NCI-H2196 treated with DMSO at 0.1 percent for 48 hours (cell line): ENCODE measurements around the gene NEURL4.

Experiments
- DNase-seq: peaks from one replicate; lab custom pipeline; 2025; ENCODE audit not compliant: unreplicated experiment; lab: John Stamatoyannopoulos, UW

NEURL4 gene

GRCh38 chr17:7304179-7304578, 25.0 kb downstream of the NEURL4 start:
- no peak for DNase-seq

DNA sequence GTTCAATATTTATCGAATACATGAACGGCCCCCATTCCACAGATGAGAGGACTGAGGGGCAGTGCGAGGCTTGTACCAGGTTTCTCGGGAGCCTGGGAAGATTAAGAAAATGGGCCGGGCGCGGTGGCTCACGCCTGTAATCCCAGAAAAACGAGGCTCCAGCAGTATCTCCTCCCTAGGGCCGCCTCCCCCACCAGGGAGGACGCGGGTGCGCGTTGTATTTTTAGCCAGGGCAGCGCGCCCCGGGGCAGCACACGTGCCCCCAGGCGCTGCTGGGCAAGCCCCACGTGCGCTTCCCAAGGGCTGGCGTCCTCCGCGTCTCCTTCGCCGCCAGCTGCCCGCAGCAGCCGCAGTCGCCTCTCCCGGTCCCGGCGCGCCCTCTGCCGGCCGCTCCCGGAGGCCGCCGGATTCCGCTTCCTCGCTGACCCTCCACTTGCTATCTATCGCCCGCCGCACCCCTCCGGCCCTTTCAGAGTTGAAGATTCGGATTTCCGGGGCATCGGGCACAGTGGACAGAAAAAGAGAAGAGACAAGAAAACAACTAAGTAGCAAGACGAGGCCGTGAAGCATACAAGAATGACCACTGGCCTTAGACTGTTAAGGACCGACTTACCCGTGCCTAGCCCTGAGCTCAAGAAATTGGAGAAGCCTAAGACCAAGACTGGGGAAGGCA, 32.8 kb downstream of the NEURL4 start:
- DNase-seq, result peak; percentile 40

- DNase-seq, result no peak
These were observed 33.6 kb downstream of the NEURL4 start for GRCh38 chr17:7295230-7296180.

DNA sequence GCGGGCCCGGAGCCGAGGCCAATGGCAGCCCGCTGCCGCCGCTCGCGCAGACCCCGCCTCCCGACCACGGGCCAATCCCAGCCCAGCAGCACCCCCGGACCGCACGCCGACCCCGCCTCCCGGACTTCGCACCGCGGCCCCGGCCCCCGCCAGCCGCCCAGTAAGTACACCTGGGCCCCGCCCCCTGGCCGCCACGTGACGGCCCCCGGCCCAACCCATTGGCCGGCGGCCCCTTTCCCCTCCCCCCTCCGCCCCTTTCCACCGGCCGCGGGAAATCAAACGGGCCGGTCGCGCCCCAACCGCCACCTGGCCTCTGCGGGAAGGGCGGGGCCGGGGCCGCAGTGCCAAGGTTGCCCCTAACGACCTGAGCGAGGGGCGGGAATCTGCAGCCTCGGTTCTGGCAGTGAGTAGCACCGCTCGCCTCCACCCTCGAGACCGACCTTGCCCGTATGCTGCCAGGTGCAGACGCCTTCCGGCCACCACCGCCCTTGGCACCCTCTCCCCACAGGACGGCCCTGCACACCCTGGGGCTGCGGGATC, 34.5 kb downstream of the NEURL4 start, which contains the start of gene YBX2:
YBX2 (minus strand) TSS at position 26 of the 540 bp plus-strand sequence. CDS start 139 bp downstream, outside the sequence.
- peak; percentile 93 for DNase-seq

DNA sequence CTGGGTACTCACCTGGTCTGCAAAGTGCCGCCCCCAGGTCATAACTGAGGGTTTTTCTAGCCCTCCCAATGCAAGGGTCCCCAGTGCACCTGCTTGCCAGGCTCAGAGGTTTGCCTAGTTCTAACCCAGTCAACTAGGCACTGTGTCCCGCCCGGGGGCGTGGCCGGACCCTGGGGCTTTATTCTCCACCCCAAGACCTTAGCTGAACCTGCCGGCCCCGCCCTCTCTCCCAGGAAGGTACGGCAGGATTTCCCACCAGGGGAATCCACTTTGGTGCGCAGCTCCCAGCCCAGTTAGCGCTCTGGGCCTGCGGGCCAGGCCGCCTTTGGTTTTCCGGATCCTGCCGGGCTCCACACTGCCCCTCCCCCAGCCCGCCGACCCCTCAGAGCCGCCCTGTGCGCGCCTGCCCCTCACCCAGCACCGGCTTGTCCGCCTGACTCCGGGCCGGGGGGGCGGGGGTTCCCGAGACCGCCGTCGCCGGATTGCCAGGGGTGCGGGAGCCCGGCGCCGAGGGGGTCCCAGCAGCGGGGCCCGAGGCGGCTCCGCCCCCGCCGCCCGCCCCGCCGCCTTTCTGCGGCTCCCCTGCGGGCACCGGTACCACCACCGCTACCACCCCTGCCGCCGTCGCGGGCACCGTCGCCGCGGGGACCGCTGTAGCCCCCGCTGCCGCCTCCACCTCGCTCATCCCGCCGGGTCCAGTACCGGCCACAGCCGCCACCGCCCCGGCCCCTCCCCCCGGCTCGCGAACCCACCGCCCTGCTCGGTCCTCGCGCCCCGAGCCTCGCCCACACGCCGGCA, 35.1 kb downstream of the NEURL4 start:
- DNase-seq, result peak; percentile 22

- DNase-seq, result no peak
These were observed 36.0 kb downstream of the NEURL4 start for GRCh38 chr17:7293159-7293558.

DNA sequence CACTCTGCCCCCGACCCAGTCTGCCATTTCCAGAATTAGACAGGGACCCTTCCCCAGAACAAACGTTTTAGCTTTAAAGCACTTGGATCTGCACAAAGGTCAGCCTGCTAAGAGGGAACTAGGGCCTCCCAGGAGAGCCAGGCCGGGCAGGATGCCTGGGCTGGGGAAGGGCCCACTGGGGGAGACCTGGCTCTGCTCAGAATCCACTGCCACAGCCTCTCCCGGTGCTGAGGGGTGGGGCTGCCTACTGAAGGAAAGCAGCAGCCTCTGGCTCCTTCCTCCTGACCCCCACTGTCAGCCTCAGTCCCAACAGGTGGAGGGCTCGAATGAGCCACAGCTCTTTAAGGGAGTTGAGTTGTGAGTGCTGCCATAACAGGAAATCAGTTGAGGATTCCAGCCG, 36.4 kb downstream of the NEURL4 start:
- no peak for DNase-seq

DNA sequence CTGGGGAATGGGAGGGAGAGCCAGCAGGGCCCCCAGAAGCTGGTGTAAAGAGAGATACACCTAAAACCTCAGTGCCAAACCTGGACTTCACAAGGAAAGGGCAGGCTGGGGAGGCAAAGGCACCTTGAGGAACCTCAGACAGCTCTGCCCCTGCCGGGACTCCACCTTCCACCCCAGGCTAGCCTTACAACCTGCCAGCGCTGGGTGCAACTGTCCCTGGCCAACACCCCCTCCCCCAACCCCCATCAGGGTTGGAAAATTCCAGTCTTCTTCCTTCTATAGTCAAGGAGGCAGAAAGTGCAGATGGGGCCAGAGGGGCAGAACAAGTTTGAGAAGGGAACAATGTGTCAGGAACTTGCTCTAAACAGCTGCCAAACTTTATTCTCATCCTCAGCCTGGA, 36.9 kb downstream of the NEURL4 start:
- DNase-seq, result no peak

DNA sequence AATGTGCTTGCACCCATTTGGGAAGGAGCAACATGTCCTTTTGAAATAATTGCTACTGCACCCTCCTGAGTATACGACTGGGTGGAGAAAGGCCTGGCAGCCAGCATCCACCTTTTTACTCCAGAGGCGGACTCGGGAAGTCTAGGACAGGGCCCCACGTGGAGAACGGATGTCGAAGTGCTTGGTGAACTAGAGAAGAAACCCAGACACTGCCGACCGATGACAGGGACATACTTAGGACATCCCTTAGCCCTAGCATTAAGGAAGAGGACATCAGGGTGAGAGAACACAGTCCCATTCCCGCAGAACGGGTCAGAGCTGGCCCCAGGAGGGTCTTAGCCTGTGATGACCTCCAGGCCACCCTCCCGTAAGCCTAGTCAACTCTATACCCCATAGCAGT, 38.5 kb downstream of the NEURL4 start:
- no peak for DNase-seq

DNA sequence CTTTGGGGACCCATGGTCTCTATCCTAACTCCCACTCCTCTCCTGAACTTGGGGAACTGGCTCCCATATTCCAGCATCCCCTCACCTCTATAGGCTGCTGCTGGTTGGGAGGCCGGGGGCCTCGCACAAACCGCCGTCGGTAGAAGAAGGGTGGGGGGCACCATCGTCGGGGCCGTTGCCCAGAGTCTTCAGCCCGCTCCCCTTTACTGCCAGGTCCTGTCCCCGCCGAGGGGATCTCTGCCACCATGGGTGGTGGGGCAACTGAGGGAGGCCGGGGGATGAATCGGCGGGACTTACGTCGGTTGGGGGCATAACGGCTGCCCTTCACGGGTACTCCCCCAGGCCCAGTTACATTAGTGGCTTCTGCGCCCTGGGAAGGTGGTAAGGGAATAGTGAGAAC, 39.0 kb downstream of the NEURL4 start:
- no peak for DNase-seq

GRCh38 chr17:7289256-7290032, 39.7 kb downstream of the NEURL4 start:
- no peak for DNase-seq

DNA sequence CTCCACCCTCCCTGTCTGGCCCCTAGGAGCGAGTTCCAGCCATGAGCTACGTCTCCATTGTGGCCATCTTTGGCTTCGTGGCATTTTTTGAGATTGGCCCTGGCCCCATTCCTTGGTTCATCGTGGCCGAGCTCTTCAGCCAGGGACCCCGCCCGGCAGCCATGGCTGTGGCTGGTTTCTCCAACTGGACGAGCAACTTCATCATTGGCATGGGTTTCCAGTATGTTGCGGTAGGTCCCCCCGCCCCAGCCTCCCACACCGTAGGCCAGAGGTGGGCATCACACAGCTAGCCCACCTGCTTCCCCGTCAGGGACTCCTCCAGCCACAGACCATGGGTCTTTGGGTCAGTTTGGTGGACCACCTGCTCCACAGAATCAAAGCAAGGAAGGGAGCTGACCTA, 43.5 kb downstream of the NEURL4 start:
- no peak for DNase-seq

DNA sequence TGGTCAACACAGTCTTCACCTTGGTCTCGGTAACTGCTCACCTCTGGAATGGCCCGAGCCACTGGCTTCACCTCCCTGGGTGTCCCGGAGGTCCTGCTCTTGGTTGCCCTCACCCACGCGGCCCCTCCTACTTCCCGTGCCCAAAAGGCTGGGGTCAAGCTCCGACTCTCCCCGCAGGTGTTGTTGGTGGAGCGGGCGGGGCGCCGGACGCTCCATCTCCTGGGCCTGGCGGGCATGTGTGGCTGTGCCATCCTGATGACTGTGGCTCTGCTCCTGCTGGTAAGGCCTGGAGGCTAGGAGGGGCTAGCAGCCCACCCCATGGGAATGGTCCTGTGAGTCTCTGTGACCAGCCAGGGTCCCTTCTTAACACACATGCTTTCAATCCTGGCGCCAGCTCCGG, 44.2 kb downstream of the NEURL4 start:
- DNase-seq, result no peak

DNA sequence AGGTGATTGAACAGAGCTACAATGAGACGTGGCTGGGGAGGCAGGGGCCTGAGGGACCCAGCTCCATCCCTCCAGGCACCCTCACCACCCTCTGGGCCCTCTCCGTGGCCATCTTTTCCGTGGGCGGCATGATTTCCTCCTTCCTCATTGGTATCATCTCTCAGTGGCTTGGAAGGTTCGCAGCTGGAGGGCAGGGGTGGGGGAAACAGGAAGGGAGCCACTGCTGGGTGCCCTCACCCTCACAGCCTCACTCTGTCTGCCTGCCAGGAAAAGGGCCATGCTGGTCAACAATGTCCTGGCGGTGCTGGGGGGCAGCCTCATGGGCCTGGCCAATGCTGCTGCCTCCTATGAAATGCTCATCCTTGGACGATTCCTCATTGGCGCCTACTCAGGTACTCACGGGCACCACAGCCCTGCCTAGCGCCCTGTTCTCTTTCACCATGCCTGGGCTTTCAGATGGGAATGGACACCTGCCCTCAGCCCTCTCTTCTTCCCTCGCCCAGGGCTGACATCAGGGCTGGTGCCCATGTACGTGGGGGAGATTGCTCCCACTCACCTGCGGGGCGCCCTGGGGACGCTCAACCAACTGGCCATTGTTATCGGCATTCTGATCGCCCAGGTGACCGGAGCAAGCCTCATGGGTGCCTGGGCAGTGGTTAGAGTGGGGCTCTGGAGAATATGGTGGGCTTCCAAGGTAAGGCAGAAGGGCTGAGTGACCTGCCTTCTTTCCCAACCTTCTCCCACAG, 45.5 kb downstream of the NEURL4 start:
- DNase-seq, result no peak

DNA sequence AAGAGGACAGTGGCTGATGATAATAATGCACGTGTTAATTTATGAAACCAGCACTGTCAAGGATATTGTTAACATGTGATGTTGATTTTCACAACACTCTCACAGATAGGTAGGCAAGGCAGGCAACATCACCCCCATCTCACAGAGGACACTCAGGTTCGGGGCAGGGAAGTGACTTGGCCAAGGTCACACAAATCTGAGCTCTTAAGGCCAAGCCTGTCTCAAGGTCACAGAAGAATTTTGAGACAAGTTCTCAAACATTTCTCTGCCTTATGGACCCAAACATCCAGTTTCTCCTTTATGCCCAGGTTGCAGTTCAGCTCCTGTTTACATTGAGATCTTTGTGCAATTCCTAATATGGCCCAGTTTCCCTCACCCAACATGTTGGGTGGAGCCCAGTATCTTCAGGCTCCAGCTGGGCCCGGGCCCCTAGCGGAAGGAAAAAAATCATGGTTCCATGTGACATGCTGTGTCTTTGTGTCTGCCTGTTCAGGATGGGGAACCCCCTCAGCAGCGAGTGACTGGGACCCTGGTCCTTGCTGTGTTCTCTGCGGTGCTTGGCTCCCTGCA, 46.3 kb downstream of the NEURL4 start:
- no peak for DNase-seq

DNA sequence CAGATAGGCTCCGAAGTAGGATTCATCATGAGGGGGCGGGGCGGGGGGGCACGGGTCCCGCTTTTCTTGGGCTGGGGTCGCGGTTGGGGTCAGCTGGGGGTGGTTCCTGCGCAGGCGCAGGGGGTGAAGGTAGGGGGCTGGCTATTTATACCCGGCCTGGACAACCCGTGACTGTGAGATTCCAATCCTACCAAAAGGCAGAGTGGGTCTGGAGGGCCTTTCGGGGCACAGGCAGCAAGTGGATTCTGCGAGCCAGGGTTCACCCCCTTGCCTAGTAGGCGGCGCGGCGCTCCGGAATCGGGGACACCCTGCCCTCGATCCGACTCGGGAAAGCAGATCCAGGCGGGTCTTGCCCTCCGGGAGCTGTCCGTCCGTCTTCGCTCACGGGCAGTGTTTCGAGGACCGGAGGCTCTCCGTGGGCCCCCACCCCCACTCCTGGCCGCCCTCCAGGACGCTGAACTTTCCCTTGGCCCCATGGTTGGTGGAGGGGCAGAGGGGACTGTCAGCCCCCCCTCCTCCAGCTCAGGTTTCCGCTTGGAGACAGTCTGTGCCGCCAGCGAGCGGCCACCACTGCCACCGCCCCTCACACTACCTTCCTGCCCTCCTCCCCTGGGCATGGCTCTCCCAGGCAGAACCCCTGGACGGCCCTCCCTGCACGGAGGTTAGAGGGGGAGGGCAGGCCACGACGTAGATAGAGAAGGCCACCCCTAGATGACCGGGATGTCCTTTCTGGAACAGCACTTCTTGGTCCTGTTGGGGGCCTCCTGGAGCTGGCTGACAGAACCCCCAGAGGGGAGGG, 47.0 kb downstream of the NEURL4 start:
- DNase-seq, result no peak

GRCh38 chr17:7281074-7281952, 47.8 kb downstream of the NEURL4 start, which contains the start of gene SLC2A4:
SLC2A4 (plus strand) TSS chr17:7281718; CDS start chr17:7281935, 217 bp downstream.
- peak; percentile 72 for DNase-seq
